ENCODE measurements around the gene ZBTB32.
A peak's percentile ranks its signal among the peaks of the same experiment; 100 is the strongest.

The ZBTB32 gene

DNA sequence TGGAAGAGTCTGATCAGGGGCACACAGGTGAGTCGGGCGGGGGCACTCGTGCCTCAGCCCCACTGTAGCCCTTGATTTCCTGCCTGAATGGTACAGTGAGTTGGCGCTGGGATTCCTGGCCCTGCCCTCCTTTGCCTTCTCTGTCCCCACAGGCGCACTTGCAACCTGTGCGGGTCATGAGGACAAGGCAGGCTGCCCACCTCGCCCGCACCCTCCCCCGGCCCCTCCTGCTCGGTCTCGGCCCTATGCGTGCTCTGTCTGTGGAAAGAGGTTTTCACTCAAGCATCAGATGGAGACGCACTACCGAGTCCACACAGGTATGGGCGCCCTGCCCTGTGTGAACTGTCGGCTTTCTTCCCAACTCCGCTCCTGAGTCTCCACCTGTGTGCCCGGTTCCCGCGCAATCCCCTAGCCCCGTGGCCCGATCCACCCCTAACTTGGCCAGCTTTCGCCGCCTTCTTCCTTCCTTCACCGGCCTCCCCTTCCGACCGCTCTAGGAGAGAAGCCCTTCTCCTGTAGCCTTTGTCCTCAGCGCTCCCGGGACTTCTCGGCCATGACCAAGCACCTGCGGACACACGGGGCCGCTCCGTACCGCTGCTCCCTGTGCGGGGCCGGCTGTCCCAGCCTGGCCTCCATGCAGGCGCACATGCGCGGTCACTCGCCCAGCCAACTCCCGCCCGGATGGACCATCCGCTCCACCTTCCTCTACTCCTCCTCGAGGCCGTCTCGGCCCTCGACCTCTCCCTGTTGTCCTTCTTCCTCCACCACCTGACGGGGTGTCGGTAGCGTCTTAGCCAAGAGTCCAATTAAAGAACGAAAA lies 11.8 kb downstream of the ZBTB32 start:
- Histone ChIP-seq H3K9ac (ENCODE audit: low read length) (peak overlapping the region; percentile 61), H3K27ac (ENCODE audit: low read depth, low read length) (peak overlapping the region; percentile 90), H3K4me1 (ENCODE audit: insufficient read depth, low read length) (peaks cover 21% of the 10 kb centered on the region), H3K9me3 (ENCODE audit: low read length) (no peaks in the 10 kb centered on the region), H3K27me3 (ENCODE audit: control insufficient read depth in 1 of 2, insufficient read depth in 2 of 2, low read length in 2 of 2) (no peaks in the 10 kb centered on the region), H3K4me3 (ENCODE audit: low read depth in 1 of 2, low read length in 2 of 2) (peak overlapping the region; percentile 77 to 92), H3K36me3 (ENCODE audit: insufficient read depth, low read length) (peaks cover 8% of the 10 kb centered on the region)

GRCh38 chr19:35716801-35717664 lies 12.7 kb downstream of the ZBTB32 start:
- H3K27ac ChIP-seq (ENCODE audit: low read depth, low read length), result peak overlapping the region; percentile 90
- H3K9me3 ChIP-seq (ENCODE audit: low read length), result no peaks in the 10 kb centered on the region
- peak overlapping the region; percentile 77 to 92 for H3K4me3 ChIP-seq (ENCODE audit: low read depth in 1 of 2, low read length in 2 of 2)
- peak overlapping the region; percentile 61 for H3K9ac ChIP-seq (ENCODE audit: low read length)
- H3K27me3 ChIP-seq (ENCODE audit: control insufficient read depth in 1 of 2, insufficient read depth in 2 of 2, low read length in 2 of 2), result no peaks in the 10 kb centered on the region
- H3K4me1 ChIP-seq (ENCODE audit: insufficient read depth, low read length), result peaks cover 21% of the 10 kb centered on the region
- peaks cover 15% of the 10 kb centered on the region for H3K36me3 ChIP-seq (ENCODE audit: insufficient read depth, low read length)

GRCh38 chr19:35717665-35718344 lies 13.4 kb downstream of the ZBTB32 start, which contains the start of gene KMT2B:
Gene KMT2B (plus strand): TSS chr19:35718003. CDS start chr19:35718019, 16 bp downstream.
- H3K4me3 ChIP-seq (ENCODE audit: low read depth in 1 of 2, low read length in 2 of 2), result peak within 1 kb of the TSS; percentile 81 to 92
- H3K27me3 ChIP-seq (ENCODE audit: control insufficient read depth in 1 of 2, insufficient read depth in 2 of 2, low read length in 2 of 2), result no peaks in the 10 kb centered on the region
- H3K27ac ChIP-seq (ENCODE audit: low read depth, low read length), result peak within 1 kb of the TSS; percentile 90
- peaks cover 23% of the 10 kb centered on the region for H3K36me3 ChIP-seq (ENCODE audit: insufficient read depth, low read length)
- H3K9ac ChIP-seq (ENCODE audit: low read length), result peak within 1 kb of the TSS; percentile 68
- peaks cover 21% of the 10 kb centered on the region for H3K4me1 ChIP-seq (ENCODE audit: insufficient read depth, low read length)
- no peaks in the 10 kb centered on the region for H3K9me3 ChIP-seq (ENCODE audit: low read length)

- Histone ChIP-seq H3K9ac (ENCODE audit: low read length) (peak overlapping the region; percentile 68), H3K36me3 (ENCODE audit: insufficient read depth, low read length) (peaks cover 30% of the 10 kb centered on the region), H3K4me1 (ENCODE audit: insufficient read depth, low read length) (peaks cover 21% of the 10 kb centered on the region), H3K4me3 (ENCODE audit: low read depth in 1 of 2, low read length in 2 of 2) (peak overlapping the region; percentile 81 to 89), H3K27ac (ENCODE audit: low read depth, low read length) (peak overlapping the region; percentile 84), H3K9me3 (ENCODE audit: low read length) (no peaks in the 10 kb centered on the region), H3K27me3 (ENCODE audit: control insufficient read depth in 1 of 2, insufficient read depth in 2 of 2, low read length in 2 of 2) (no peaks in the 10 kb centered on the region)
These were observed 14.1 kb downstream of the ZBTB32 start for GRCh38 chr19:35718345-35719041.

DNA sequence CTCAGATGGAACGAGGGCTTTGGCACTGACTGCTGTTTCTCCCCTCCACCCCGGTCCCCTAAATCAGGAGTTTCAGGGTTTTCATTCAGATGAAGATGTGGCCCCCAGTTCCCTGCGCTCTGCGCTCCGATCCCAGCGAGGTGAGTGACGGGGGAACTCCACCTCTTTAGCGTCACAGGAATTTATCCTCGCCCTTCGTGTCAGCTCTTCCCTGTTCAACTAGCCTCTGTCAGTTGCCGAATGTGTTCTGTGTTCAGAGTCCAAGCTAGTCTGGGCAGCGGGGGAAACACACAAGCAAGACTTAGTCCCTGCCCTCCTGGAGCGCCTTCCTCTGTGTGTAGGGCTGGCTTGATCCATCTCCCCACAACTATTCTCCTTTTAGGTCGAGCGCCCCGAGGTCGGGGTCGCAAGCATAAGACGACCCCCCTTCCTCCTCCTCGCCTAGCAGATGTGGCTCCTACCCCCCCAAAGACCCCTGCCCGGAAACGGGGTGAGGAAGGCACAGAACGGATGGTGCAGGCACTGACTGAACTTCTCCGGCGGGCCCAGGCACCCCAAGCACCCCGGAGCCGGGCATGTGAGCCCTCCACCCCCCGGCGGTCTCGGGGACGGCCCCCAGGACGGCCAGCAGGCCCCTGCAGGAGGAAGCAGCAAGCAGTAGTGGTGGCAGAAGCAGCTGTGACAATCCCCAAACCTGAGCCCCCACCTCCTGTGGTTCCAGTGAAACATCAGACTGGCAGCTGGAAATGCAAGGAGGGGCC lies 15.2 kb downstream of the ZBTB32 start:
- H3K4me3 ChIP-seq (ENCODE audit: low read depth in 1 of 2, low read length in 2 of 2), result peak overlapping the region in 1 of 2 donors; percentile 81
- no peak overlapping the region for H3K9ac ChIP-seq (ENCODE audit: low read length)
- no peaks in the 10 kb centered on the region for H3K27me3 ChIP-seq (ENCODE audit: control insufficient read depth in 1 of 2, insufficient read depth in 2 of 2, low read length in 2 of 2)
- peaks cover 21% of the 10 kb centered on the region for H3K4me1 ChIP-seq (ENCODE audit: insufficient read depth, low read length)
- H3K27ac ChIP-seq (ENCODE audit: low read depth, low read length), result peak overlapping the region; percentile 20
- no peaks in the 10 kb centered on the region for H3K9me3 ChIP-seq (ENCODE audit: low read length)
- peaks cover 40% of the 10 kb centered on the region for H3K36me3 ChIP-seq (ENCODE audit: insufficient read depth, low read length)

DNA sequence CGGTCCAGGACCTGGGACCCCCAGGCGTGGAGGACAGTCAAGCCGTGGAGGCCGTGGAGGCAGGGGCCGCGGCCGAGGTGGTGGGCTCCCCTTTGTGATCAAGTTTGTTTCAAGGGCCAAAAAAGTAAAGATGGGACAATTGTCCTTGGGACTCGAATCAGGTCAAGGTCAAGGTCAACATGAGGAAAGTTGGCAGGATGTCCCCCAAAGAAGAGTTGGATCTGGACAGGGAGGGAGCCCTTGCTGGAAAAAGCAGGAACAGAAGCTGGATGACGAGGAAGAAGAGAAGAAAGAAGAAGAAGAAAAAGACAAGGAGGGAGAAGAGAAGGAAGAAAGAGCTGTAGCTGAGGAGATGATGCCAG lies 15.8 kb downstream of the ZBTB32 start:
- H3K27me3 ChIP-seq (ENCODE audit: control insufficient read depth in 1 of 2, insufficient read depth in 2 of 2, low read length in 2 of 2), result no peaks in the 10 kb centered on the region
- H3K36me3 ChIP-seq (ENCODE audit: insufficient read depth, low read length), result peaks cover 46% of the 10 kb centered on the region
- H3K27ac ChIP-seq (ENCODE audit: low read depth, low read length), result no peak overlapping the region

GRCh38 chr19:35720648-35721047 lies 16.3 kb downstream of the ZBTB32 start:
- H3K36me3 ChIP-seq (ENCODE audit: insufficient read depth, low read length), result peaks cover 51% of the 10 kb centered on the region

More for the DNA sequence above, 15.8 kb downstream of the ZBTB32 start:
- Histone ChIP-seq H3K4me1 (ENCODE audit: insufficient read depth, low read length) (peaks cover 21% of the 10 kb centered on the region), H3K9ac (ENCODE audit: low read length) (no peak overlapping the region), H3K9me3 (ENCODE audit: low read length) (no peaks in the 10 kb centered on the region), H3K4me3 (ENCODE audit: low read depth in 1 of 2, low read length in 2 of 2) (no peak overlapping the region)

GRCh38 chr19:35721374-35721773 lies 17.0 kb downstream of the ZBTB32 start:
- no peaks in the 10 kb centered on the region for H3K27me3 ChIP-seq (ENCODE audit: control insufficient read depth in 1 of 2, insufficient read depth in 2 of 2, low read length in 2 of 2)
- H3K9ac ChIP-seq (ENCODE audit: low read length), result no peak overlapping the region
- peaks cover 58% of the 10 kb centered on the region for H3K36me3 ChIP-seq (ENCODE audit: insufficient read depth, low read length)
- H3K4me1 ChIP-seq (ENCODE audit: insufficient read depth, low read length), result peaks cover 11% of the 10 kb centered on the region
- H3K4me3 ChIP-seq (ENCODE audit: low read depth in 1 of 2, low read length in 2 of 2), result no peak overlapping the region
- no peak overlapping the region for H3K27ac ChIP-seq (ENCODE audit: low read depth, low read length)
- H3K9me3 ChIP-seq (ENCODE audit: low read length), result no peaks in the 10 kb centered on the region

More at GRCh38 chr19:35720648-35721047, 16.3 kb downstream of the ZBTB32 start:
- peaks cover 18% of the 10 kb centered on the region for H3K4me1 ChIP-seq (ENCODE audit: insufficient read depth, low read length)
- H3K4me3 ChIP-seq (ENCODE audit: low read depth in 1 of 2, low read length in 2 of 2), result no peak overlapping the region
- H3K9me3 ChIP-seq (ENCODE audit: low read length), result no peaks in the 10 kb centered on the region
- H3K9ac ChIP-seq (ENCODE audit: low read length), result no peak overlapping the region
- H3K27ac ChIP-seq (ENCODE audit: low read depth, low read length), result no peak overlapping the region
- no peaks in the 10 kb centered on the region for H3K27me3 ChIP-seq (ENCODE audit: control insufficient read depth in 1 of 2, insufficient read depth in 2 of 2, low read length in 2 of 2)

DNA sequence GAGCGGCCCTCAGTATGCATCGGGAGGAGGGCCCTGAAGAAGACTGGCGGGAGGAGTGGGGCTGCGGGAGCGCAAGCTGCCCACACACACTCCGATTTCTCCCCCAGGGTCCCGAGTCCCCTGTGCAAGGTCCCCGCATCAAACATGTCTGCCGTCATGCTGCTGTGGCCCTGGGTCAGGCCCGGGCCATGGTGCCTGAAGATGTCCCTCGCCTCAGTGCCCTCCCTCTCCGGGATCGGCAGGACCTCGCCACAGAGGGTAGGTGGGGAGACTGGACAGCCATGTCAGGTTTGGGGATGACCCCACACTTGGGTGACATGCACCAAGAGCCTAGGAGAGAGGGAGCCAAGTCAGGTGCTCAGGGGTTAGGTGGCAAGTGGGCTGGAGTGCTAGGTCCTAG lies 18.1 kb downstream of the ZBTB32 start:
- Histone ChIP-seq H3K4me3 (ENCODE audit: low read depth in 1 of 2, low read length in 2 of 2) (no peak overlapping the region), H3K27me3 (ENCODE audit: control insufficient read depth in 1 of 2, insufficient read depth in 2 of 2, low read length in 2 of 2) (no peaks in the 10 kb centered on the region), H3K36me3 (ENCODE audit: insufficient read depth, low read length) (peaks cover 68% of the 10 kb centered on the region), H3K9me3 (ENCODE audit: low read length) (no peaks in the 10 kb centered on the region), H3K27ac (ENCODE audit: low read depth, low read length) (no peak overlapping the region), H3K4me1 (ENCODE audit: insufficient read depth, low read length) (peaks cover 11% of the 10 kb centered on the region), H3K9ac (ENCODE audit: low read length) (no peak overlapping the region)

- H3K4me1 ChIP-seq (ENCODE audit: insufficient read depth, low read length), result peaks cover 11% of the 10 kb centered on the region
- no peak overlapping the region for H3K9ac ChIP-seq (ENCODE audit: low read length)
- no peak overlapping the region for H3K27ac ChIP-seq (ENCODE audit: low read depth, low read length)
These were observed 18.5 kb downstream of the ZBTB32 start for GRCh38 chr19:35722897-35723296.

More at GRCh38 chr19:35722897-35723296, 18.5 kb downstream of the ZBTB32 start:
- Histone ChIP-seq H3K27me3 (ENCODE audit: control insufficient read depth in 1 of 2, insufficient read depth in 2 of 2, low read length in 2 of 2) (no peaks in the 10 kb centered on the region), H3K4me3 (ENCODE audit: low read depth in 1 of 2, low read length in 2 of 2) (no peak overlapping the region), H3K9me3 (ENCODE audit: low read length) (no peaks in the 10 kb centered on the region), H3K36me3 (ENCODE audit: insufficient read depth, low read length) (peaks cover 72% of the 10 kb centered on the region)
